Activated CD4-positive, alpha-beta T cell treated with anti-CD3 and anti-CD28 coated beads, Interleukin-2, amount 10 ng/mL, durations not matched to agents 7 days and 5 days (primary cell): ENCODE data around the gene CD3G. TPM values are rescaled to one million over a fixed set of nuclear protein-coding genes. Genes with fewer than 3 reads are reported as not detected.

Experiments
- CTCF ChIA-PET: fragments of 350-600 bp; sonication (Branson Sonifier 250); formaldehyde crosslinking; loops from one replicate; lab custom pipeline; 2021; ENCODE audit warnings: antibody characterized with exemption; lab: Charles Lee
- POLR2A ChIA-PET: fragments of 350-600 bp; sonication (Branson Sonifier 250); formaldehyde crosslinking; loops from one replicate; lab custom pipeline; 2021; ENCODE audit warnings: antibody characterized with exemption; lab: Charles Lee
- DNase-seq: peaks from one replicate; pipeline ENCODE4 v3.0.0-alpha.2; 2020
- H3K27ac Mint-ChIP-seq: one replicate; pipeline ENCODE4 v1.8.0; 2021; ENCODE audit warnings: mild to moderate bottlenecking, moderate library complexity, mixed read lengths
- H3K27me3 Mint-ChIP-seq: one replicate; pipeline ENCODE4 v1.8.0; 2021; ENCODE audit warnings: mixed read lengths
- H3K36me3 Mint-ChIP-seq: one replicate; pipeline ENCODE4 v1.8.0; 2021; ENCODE audit warnings: low read depth, mixed read lengths
- H3K4me1 Mint-ChIP-seq: one replicate; pipeline ENCODE4 v1.8.0; 2021; ENCODE audit warnings: mixed read lengths
- H3K4me3 Mint-ChIP-seq: one replicate; pipeline ENCODE4 v1.8.0; 2021; ENCODE audit warnings: mild to moderate bottlenecking, moderate library complexity, mixed read lengths
- H3K9me3 Mint-ChIP-seq: one replicate; pipeline ENCODE4 v1.8.0; 2021; ENCODE audit warnings: mixed read lengths
- total RNA-seq, 2 experiments: library from RNA; stranded (reverse); gene quantifications; one replicate each; pipeline ENCODE4 v1.2.3, GENCODE V29; 2021

CD3G gene
- total RNA-seq, 2 experiments from 2014 or later: 264 to 268 TPM

- Mint-ChIP-seq H3K4me1 (peaks cover 94% of the 10 kb centered on the region), H3K4me3 (no peak overlapping the region), H3K27me3 (no peaks in the 10 kb centered on the region), H3K9me3 (no peaks in the 10 kb centered on the region), H3K36me3 (peaks cover 88% of the 10 kb centered on the region), H3K27ac (no peak overlapping the region)
- no peak for DNase-seq
- ChIA-PET CTCF (interaction anchor here (0.9 to 2.9 kb wide), 6 partner anchors 11 to 140 kb away, joined by 3 to 19 read pairs (median 3); no protein-coding TSS in a partner anchor), POLR2A (interaction anchor here (1.2 kb wide), 1 partner anchor 31 kb away, joined by 4 read pairs; the partner anchor contains the start of gene CD3D)
These were observed 32.6 kb upstream of the CD3G start for GRCh38 chr11:118311518-118311917.

- Mint-ChIP-seq H3K27me3 (no peaks in the 10 kb centered on the region), H3K4me1 (peaks cover 93% of the 10 kb centered on the region), H3K4me3 (no peak overlapping the region), H3K27ac (peak overlapping the region; percentile 58), H3K36me3 (peaks cover 85% of the 10 kb centered on the region), H3K9me3 (peaks cover 3% of the 10 kb centered on the region)
- CTCF ChIA-PET: interaction anchor here (1.5 to 2.9 kb wide), 2 partner anchors 12 to 34 kb away, joined by 3 to 19 read pairs; no protein-coding TSS in a partner anchor
- POLR2A ChIA-PET: interaction anchor here (1.2 kb wide), 1 partner anchor 30 kb away, joined by 4 read pairs; the partner anchor contains the start of gene CD3D
- no peak for DNase-seq
These were observed 31.8 kb upstream of the CD3G start for GRCh38 chr11:118312328-118312727.

GRCh38 chr11:118313242-118313641 lies 30.9 kb upstream of the CD3G start:
- ChIA-PET CTCF (no interaction called here), POLR2A (no interaction called here)
- Mint-ChIP-seq H3K27ac (peak overlapping the region; percentile 65), H3K4me3 (no peak overlapping the region), H3K36me3 (peaks cover 81% of the 10 kb centered on the region), H3K4me1 (peaks cover 89% of the 10 kb centered on the region), H3K27me3 (no peaks in the 10 kb centered on the region), H3K9me3 (peaks cover 4% of the 10 kb centered on the region)
- DNase-seq: no peak

- Mint-ChIP-seq H3K27ac (peak overlapping the region; percentile 96), H3K36me3 (peaks cover 75% of the 10 kb centered on the region), H3K4me3 (no peak overlapping the region), H3K4me1 (peaks cover 90% of the 10 kb centered on the region), H3K27me3 (no peaks in the 10 kb centered on the region), H3K9me3 (peaks cover 7% of the 10 kb centered on the region)
- ChIA-PET POLR2A (no interaction called here), CTCF (interaction anchor here (1.2 kb wide), 2 partner anchors 35 to 113 kb away, joined by 3 to 5 read pairs; no protein-coding TSS in a partner anchor)
- DNase-seq: no peak
These were observed 29.1 kb upstream of the CD3G start for GRCh38 chr11:118314988-118315411.

GRCh38 chr11:118318124-118318523 lies 26.0 kb upstream of the CD3G start:
- Mint-ChIP-seq H3K27ac (peak overlapping the region; percentile 96), H3K36me3 (peaks cover 62% of the 10 kb centered on the region), H3K27me3 (no peaks in the 10 kb centered on the region), H3K4me3 (no peak overlapping the region), H3K9me3 (peaks cover 15% of the 10 kb centered on the region), H3K4me1 (peaks cover 87% of the 10 kb centered on the region)
- CTCF ChIA-PET: interaction anchor here (0.8 to 0.9 kb wide), 2 partner anchors 13 to 15 kb away, joined by 4 read pairs; no protein-coding TSS in a partner anchor
- no peak for DNase-seq
- POLR2A ChIA-PET: no interaction called here

GRCh38 chr11:118318581-118319336 lies 25.4 kb upstream of the CD3G start:
- Mint-ChIP-seq H3K9me3 (peaks cover 18% of the 10 kb centered on the region), H3K27ac (peak overlapping the region; percentile 78), H3K4me1 (peaks cover 84% of the 10 kb centered on the region), H3K4me3 (no peak overlapping the region), H3K27me3 (no peaks in the 10 kb centered on the region), H3K36me3 (peaks cover 63% of the 10 kb centered on the region)
- CTCF ChIA-PET: interaction anchor here (0.6 to 0.9 kb wide), 3 partner anchors 12 to 16 kb away, joined by 3 to 4 read pairs (median 4); no protein-coding TSS in a partner anchor
- no peak for DNase-seq
- POLR2A ChIA-PET: no interaction called here

- CTCF ChIA-PET: no interaction called here
- no peak for DNase-seq
- Mint-ChIP-seq H3K4me3 (no peak overlapping the region), H3K27me3 (no peaks in the 10 kb centered on the region), H3K36me3 (peaks cover 60% of the 10 kb centered on the region), H3K27ac (peak overlapping the region; percentile 78), H3K9me3 (peaks cover 18% of the 10 kb centered on the region), H3K4me1 (peaks cover 80% of the 10 kb centered on the region)
- POLR2A ChIA-PET: no interaction called here
These were observed 24.8 kb upstream of the CD3G start for GRCh38 chr11:118319337-118319707.

- H3K4me3 Mint-ChIP-seq: no peak overlapping the region
- H3K27me3 Mint-ChIP-seq: no peaks in the 10 kb centered on the region
- peaks cover 69% of the 10 kb centered on the region for H3K4me1 Mint-ChIP-seq
- peaks cover 18% of the 10 kb centered on the region for H3K9me3 Mint-ChIP-seq
- no peak for DNase-seq
- ChIA-PET POLR2A (no interaction called here), CTCF (interaction anchor here (0.7 to 1.5 kb wide), 2 partner anchors 122 to 1018 kb away, joined by 3 to 4 read pairs; no protein-coding TSS in a partner anchor)
- peaks cover 58% of the 10 kb centered on the region for H3K36me3 Mint-ChIP-seq
- peak overlapping the region; percentile 74 for H3K27ac Mint-ChIP-seq
These were observed 23.6 kb upstream of the CD3G start for GRCh38 chr11:118320515-118320914.

GRCh38 chr11:118321386-118322082 lies 22.6 kb upstream of the CD3G start:
- Mint-ChIP-seq H3K9me3 (peaks cover 18% of the 10 kb centered on the region), H3K4me3 (no peak overlapping the region), H3K4me1 (peaks cover 59% of the 10 kb centered on the region), H3K27ac (peak overlapping the region; percentile 20), H3K27me3 (no peaks in the 10 kb centered on the region), H3K36me3 (peaks cover 52% of the 10 kb centered on the region)
- DNase-seq: no peak
- POLR2A ChIA-PET: no interaction called here
- CTCF ChIA-PET: interaction anchor here (1.2 to 1.5 kb wide), 2 partner anchors 22 to 123 kb away, joined by 4 read pairs; partner anchors contain the start of gene CD3G

GRCh38 chr11:118322721-118323120 lies 21.4 kb upstream of the CD3G start:
- peaks cover 51% of the 10 kb centered on the region for H3K4me1 Mint-ChIP-seq
- peaks cover 14% of the 10 kb centered on the region for H3K9me3 Mint-ChIP-seq
- POLR2A ChIA-PET: no interaction called here
- DNase-seq: no peak
- no peak overlapping the region for H3K27ac Mint-ChIP-seq
- H3K36me3 Mint-ChIP-seq: peaks cover 47% of the 10 kb centered on the region
- CTCF ChIA-PET: interaction anchor here (1.1 to 1.6 kb wide), 4 partner anchors 11 to 111 kb away, joined by 3 to 5 read pairs (median 4); partner anchors contain the start of gene CD3D
- H3K4me3 Mint-ChIP-seq: no peak overlapping the region
- H3K27me3 Mint-ChIP-seq: no peaks in the 10 kb centered on the region

- Mint-ChIP-seq H3K4me1 (peaks cover 29% of the 10 kb centered on the region), H3K27ac (no peak overlapping the region), H3K4me3 (no peak overlapping the region), H3K9me3 (peaks cover 9% of the 10 kb centered on the region), H3K27me3 (no peaks in the 10 kb centered on the region), H3K36me3 (peaks cover 37% of the 10 kb centered on the region)
- ChIA-PET CTCF (interaction anchor here (1.0 kb wide), 1 partner anchor 355 kb away, joined by 4 read pairs; no protein-coding TSS in a partner anchor), POLR2A (no interaction called here)
- DNase-seq: no peak
These were observed 18.9 kb upstream of the CD3G start for GRCh38 chr11:118325283-118325682.

- H3K27ac Mint-ChIP-seq: no peak overlapping the region
- H3K4me1 Mint-ChIP-seq: peaks cover 12% of the 10 kb centered on the region
- peaks cover 29% of the 10 kb centered on the region for H3K36me3 Mint-ChIP-seq
- DNase-seq: no peak
- peaks cover 2% of the 10 kb centered on the region for H3K9me3 Mint-ChIP-seq
- CTCF ChIA-PET: no interaction called here
- H3K27me3 Mint-ChIP-seq: no peaks in the 10 kb centered on the region
- POLR2A ChIA-PET: no interaction called here
- no peak overlapping the region for H3K4me3 Mint-ChIP-seq
These were observed 15.4 kb upstream of the CD3G start for GRCh38 chr11:118328745-118329144.
